ENCODE results near the gene LPAR2.

DNA sequence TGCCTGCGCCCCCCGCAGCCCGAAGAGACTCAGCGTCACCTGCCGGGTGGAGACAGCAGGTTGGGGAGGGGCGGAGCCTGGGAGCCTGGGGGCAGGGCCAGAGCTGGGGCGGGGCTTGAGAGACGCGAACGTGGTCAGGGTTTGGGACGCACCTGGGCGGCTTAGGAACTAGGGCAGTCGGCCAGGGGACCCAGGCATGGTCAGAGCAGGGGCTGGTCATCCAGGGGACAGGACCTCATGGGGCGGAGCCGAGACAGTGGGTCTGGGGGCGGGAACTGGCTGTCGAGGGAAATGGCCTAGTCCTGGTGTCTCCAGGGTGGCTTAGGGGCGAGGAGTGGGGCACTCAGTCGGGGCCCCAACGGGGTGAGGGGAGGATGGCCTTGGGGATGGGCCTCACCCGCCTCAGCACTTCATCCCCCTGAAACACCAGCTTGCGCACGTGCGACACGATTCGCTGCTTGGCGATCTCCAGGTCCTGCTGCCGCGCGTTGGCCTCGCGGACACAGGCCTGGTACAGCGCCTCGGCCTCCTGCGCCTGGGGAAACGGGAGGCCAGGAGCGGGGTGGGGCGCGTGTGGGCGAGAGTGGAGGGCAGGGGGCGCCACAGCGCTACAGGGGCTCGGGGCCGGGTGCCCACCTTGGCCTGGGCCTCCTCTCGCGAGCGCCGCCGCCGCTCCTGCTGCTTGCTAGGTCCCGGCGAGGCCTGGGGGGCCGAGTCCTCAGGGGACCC lies 9.7 kb upstream of the LPAR2 start:
- TF ChIP-seq SUZ12 (IDR thresholded peaks at IDR 0.05; ENCODE audit: extremely low read depth, insufficient read depth, insufficient read length) (no peak), ZNF274 (IDR thresholded peaks at IDR 0.05; ENCODE audit: low read depth, low read length) (no peak)
